ENCODE measurements around the gene CPSF3.

Gene CPSF3

GRCh38 chr2:9420495-9420894 lies 3.0 kb upstream of the CPSF3 start:
- no peaks in the 10 kb centered on the region for H3K36me3 ChIP-seq (ENCODE audit: insufficient read depth, low read length)
- H3K4me2 ChIP-seq (ENCODE audit: low read depth, low read length, poor library complexity, severe bottlenecking), result peak overlapping the region; percentile 29

GRCh38 chr2:9422321-9423099 lies 944 bp upstream of the CPSF3 start:
- no peaks in the 10 kb centered on the region for H3F3A ChIP-seq (ENCODE audit: low read depth)
- no peaks in the 10 kb centered on the region for H3K9me3 ChIP-seq (ENCODE audit: insufficient read depth, low read depth, low read length)
- peak overlapping the region; percentile 95 for H3K4me3 ChIP-seq (ENCODE audit: low read length, poor library complexity, severe bottlenecking)
- peak overlapping the region; percentile 95 for H2AFZ ChIP-seq (ENCODE audit: low read length)
- peak overlapping the region; percentile 98 for H3K9ac ChIP-seq (ENCODE audit: low read depth, low read length, poor library complexity, severe bottlenecking)
- H3K9me2 ChIP-seq (replicated peaks; ENCODE audit: low read depth, low read length), result no peaks in the 10 kb centered on the region
- H3K79me2 ChIP-seq (ENCODE audit: insufficient read depth, low read length), result peaks cover 70% of the 10 kb centered on the region
- H3K36me3 ChIP-seq (ENCODE audit: insufficient read depth, low read length), result no peaks in the 10 kb centered on the region
- TF ChIP-seq CTCF (conservative IDR thresholded peaks at IDR 0.05; ENCODE audit: low read length) (0 out of 2 replicates have a peak, but pooled peaks have one; percentile 8), EZH2phosphoT487 (IDR thresholded peaks at IDR 0.05; ENCODE audit: borderline replicate concordance) (no peak)
- peaks cover 10% of the 10 kb centered on the region for H4K20me1 ChIP-seq (ENCODE audit: insufficient read depth, low read length, poor library complexity, severe bottlenecking)
- H3K4me2 ChIP-seq (ENCODE audit: low read depth, low read length, poor library complexity, severe bottlenecking), result peak overlapping the region; percentile 91
- H3K27me3 ChIP-seq (ENCODE audit: insufficient read depth, low read length, poor library complexity, severe bottlenecking), result no peaks in the 10 kb centered on the region
- H3K4me1 ChIP-seq (ENCODE audit: insufficient read depth, low read length, poor library complexity, severe bottlenecking), result peaks cover 40% of the 10 kb centered on the region

More at GRCh38 chr2:9420495-9420894, 3.0 kb upstream of the CPSF3 start:
- H3K9me3 ChIP-seq (ENCODE audit: insufficient read depth, low read depth, low read length), result no peaks in the 10 kb centered on the region
- no peak overlapping the region for H3K4me3 ChIP-seq (ENCODE audit: low read length, poor library complexity, severe bottlenecking)
- H3K9ac ChIP-seq (ENCODE audit: low read depth, low read length, poor library complexity, severe bottlenecking), result no peak overlapping the region
- peaks cover 61% of the 10 kb centered on the region for H3K79me2 ChIP-seq (ENCODE audit: insufficient read depth, low read length)
- H3K4me1 ChIP-seq (ENCODE audit: insufficient read depth, low read length, poor library complexity, severe bottlenecking), result peaks cover 31% of the 10 kb centered on the region
- TF ChIP-seq EZH2phosphoT487 (IDR thresholded peaks at IDR 0.05; ENCODE audit: borderline replicate concordance), result no peak
- no peak for TF ChIP-seq CTCF (conservative IDR thresholded peaks at IDR 0.05; ENCODE audit: low read length)
- no peak overlapping the region for H2AFZ ChIP-seq (ENCODE audit: low read length)
- H3K9me2 ChIP-seq (replicated peaks; ENCODE audit: low read depth, low read length), result no peaks in the 10 kb centered on the region
- peaks cover 10% of the 10 kb centered on the region for H4K20me1 ChIP-seq (ENCODE audit: insufficient read depth, low read length, poor library complexity, severe bottlenecking)
- no peaks in the 10 kb centered on the region for H3F3A ChIP-seq (ENCODE audit: low read depth)
- H3K27me3 ChIP-seq (ENCODE audit: insufficient read depth, low read length, poor library complexity, severe bottlenecking), result no peaks in the 10 kb centered on the region

- TF ChIP-seq CTCF (conservative IDR thresholded peaks at IDR 0.05; ENCODE audit: low read length) (no peak), EZH2phosphoT487 (IDR thresholded peaks at IDR 0.05; ENCODE audit: borderline replicate concordance) (no peak)
- Histone ChIP-seq H3K4me1 (ENCODE audit: insufficient read depth, low read length, poor library complexity, severe bottlenecking) (peaks cover 40% of the 10 kb centered on the region), H3K27me3 (ENCODE audit: insufficient read depth, low read length, poor library complexity, severe bottlenecking) (no peaks in the 10 kb centered on the region), H3K36me3 (ENCODE audit: insufficient read depth, low read length) (no peaks in the 10 kb centered on the region), H3K4me3 (ENCODE audit: low read length, poor library complexity, severe bottlenecking) (peak overlapping the region; percentile 95), H3K9me3 (ENCODE audit: insufficient read depth, low read depth, low read length) (no peaks in the 10 kb centered on the region), H3K9ac (ENCODE audit: low read depth, low read length, poor library complexity, severe bottlenecking) (peak overlapping the region; percentile 98), H4K20me1 (ENCODE audit: insufficient read depth, low read length, poor library complexity, severe bottlenecking) (peaks cover 10% of the 10 kb centered on the region), H3F3A (ENCODE audit: low read depth) (no peaks in the 10 kb centered on the region), H2AFZ (ENCODE audit: low read length) (peak overlapping the region; percentile 96), H3K9me2 (replicated peaks; ENCODE audit: low read depth, low read length) (no peaks in the 10 kb centered on the region), H3K79me2 (ENCODE audit: insufficient read depth, low read length) (peaks cover 66% of the 10 kb centered on the region), H3K4me2 (ENCODE audit: low read depth, low read length, poor library complexity, severe bottlenecking) (peak overlapping the region; percentile 82)
Measured at GRCh38 chr2:9423922-9424272, 443 bp downstream of the CPSF3 start.
